Germinal center (tissue), 1 donor: Measurements from ENCODE around the gene PLCB2.

Experiments
- DNase-seq: peaks from one replicate; pipeline ENCODE4 v3.0.0; 2012; ENCODE audit warnings: mixed read lengths, low spot score

The PLCB2 gene

DNA sequence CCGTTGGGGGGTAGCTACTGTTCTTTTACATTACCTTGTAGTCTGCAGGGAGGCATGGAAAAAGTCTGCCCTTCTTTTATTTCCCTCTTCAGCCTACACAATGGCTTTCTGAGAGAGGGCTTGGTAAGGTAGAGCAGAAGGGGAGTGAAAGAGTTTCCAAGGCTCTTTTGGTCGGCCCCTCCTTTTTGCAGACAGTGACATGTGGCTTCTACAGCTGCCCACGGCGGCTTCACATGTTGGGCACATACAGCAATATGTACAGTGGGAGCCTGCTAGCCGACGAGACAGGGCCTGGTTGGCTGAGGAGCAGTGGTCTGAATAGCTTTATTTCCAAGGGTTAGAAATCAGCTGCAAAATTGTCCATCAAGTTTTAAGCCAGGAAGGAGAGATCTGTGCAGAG is 19.7 kb upstream of the PLCB2 start:
- DNase-seq, result no peak

DNA sequence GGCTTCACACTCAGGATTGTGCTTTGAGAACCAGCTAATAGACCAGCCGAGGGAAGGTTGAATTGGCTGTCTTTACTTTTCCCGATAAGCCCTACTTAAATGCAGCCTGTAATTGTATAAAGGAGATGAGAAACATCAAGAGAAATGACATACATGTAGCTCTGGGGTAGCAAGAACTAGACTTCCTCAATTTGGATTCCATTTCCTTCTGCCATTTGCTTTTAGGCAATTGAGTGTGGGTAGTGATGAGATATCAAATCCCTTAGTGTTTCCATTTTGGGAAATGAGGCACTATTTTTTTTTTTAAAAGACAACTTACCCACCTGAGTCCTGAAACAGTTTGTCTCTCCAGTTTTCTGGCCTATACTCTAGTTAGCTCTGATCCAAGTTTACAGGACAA is 18.0 kb upstream of the PLCB2 start:
- no peak for DNase-seq

GRCh38 chr15:40325188-40325587 is 17.5 kb upstream of the PLCB2 start:
- DNase-seq, result no peak

DNA sequence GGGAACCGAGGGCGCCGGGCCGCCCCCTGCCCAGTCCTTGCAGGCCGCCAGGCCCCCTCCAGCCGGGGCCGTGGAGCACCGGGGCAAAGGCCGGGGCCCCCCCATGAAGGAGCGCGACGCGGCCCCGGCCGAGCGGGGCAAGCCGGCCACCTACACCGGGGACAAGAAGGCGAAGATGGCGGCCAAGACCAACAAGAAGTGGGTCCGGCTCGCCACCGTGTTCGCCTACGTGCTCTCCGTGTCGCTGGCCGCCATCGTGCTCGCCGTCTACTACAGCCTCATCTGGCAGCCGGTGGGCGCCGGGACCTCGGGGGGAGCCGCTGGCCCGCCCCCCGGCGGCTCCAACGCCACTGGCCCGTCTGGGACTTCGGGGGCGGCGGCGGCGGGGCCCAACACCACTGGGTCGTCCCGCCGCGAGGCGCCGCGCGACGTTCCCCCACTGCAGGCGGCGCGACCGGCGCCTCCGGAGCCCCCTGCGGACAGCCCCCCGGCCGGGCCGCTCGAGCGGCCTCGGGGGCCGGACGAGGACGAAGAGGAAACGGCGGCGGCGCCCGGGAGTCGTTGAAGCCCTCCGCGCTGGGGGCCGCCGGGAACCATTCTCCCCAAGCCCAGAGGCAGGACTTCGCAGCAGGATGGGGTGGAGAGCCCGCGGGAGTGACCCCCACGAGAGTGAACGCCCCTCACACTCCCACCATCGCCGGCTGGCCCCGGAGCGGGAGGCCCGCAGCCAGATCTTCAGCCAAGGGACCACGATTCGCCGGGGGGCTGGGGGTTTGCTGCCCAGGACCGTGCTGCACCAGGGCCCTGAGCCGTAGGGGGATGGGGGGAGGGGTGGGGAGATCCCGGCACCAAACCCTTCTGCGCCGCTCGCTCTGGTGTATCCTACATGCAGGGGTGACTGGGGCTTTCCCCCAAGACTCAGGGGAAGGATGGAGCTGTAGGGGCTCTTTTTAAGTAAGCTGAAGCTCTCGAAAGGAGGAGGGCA is 16.5 kb upstream of the PLCB2 start:
- DNase-seq, result peak; percentile 34

DNA sequence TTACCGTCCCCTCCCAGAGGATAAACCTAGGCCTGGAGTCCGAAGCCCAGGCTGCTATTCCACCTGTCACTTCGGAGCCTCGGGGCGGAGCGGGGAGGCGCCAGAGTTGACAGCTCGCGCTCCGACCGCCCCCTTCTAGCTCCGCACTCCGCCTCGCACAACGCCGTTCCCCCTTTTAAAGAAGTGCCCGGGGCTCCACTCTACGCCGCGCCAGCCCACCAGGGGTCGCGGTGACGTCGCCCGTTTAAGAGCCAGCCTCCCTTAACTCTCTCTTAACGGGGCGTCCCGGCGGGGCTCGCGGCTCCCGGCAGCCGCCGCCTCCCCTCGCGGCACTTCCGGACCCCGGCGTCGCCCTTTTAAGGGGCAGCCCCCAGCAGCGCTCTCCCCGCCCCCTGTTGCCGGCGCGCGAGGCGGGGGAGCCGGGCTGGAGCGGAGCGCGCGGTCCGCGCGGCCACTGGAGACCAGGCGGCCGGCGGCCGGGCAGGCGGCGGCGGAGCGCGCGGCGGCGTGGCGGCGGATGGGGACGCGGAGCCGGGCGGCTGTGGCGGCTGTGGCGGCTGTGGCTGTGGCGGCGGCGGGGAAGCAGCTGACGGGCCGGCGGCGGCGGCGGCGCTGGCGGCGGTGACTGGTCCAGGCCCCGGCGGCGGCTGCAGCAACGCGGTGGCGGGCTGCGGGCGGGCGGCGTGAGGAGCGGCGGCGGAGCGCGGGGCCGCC is 15.7 kb upstream of the PLCB2 start, which contains the start of gene INAFM2:
TSS of gene INAFM2 (plus strand) at position 454 of the 714 bp plus-strand sequence. CDS start 364 bp downstream, outside the sequence.
- peak; percentile 95 for DNase-seq

GRCh38 chr15:40322531-40323238 is 14.9 kb upstream of the PLCB2 start:
- no peak for DNase-seq

- DNase-seq, result peak; percentile 78
Observed at GRCh38 chr15:40320931-40321371, 13.2 kb upstream of the PLCB2 start.

DNA sequence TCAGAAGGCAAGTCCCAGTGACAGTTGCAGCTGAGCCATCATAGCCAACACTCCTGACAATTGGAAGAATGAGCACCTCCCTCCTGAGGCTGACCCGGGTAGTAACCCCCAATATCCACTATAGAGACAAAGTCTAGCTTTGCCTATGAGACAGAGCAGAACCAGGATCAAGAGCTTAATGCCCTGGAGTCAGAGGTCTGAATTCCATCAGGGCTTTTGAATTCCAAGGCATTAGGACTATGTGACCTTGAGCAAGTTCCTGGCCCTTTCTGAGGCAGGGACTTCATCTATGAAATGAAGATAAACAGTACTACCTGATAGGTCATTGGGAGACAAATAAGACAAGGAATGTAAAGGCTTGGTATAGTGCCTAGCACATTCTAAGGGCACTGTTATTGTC is 12.7 kb upstream of the PLCB2 start:
- DNase-seq, result no peak

GRCh38 chr15:40317580-40317979 is 9.8 kb upstream of the PLCB2 start:
- no peak for DNase-seq

DNA sequence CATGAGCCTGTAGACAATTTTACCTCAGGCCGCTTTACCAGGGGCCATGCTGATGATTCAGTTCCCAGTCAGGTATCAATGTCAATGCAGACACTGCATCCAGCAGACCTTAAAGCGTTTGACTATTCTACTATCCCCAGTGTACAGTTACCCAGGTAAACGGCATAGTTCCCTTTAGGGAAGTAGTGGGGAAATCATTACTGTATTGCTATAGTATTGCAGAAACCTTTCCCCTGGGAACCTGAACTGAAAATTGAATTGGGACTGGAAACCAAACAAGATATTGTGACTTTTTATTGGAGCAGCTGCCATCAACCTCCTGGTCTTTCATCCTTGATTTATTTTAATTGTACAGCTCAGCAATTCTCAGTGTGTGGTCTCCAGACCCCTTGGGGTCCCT is 9.2 kb upstream of the PLCB2 start:
- no peak for DNase-seq

GRCh38 chr15:40314723-40315276 is 7.1 kb upstream of the PLCB2 start:
- no peak for DNase-seq

DNA sequence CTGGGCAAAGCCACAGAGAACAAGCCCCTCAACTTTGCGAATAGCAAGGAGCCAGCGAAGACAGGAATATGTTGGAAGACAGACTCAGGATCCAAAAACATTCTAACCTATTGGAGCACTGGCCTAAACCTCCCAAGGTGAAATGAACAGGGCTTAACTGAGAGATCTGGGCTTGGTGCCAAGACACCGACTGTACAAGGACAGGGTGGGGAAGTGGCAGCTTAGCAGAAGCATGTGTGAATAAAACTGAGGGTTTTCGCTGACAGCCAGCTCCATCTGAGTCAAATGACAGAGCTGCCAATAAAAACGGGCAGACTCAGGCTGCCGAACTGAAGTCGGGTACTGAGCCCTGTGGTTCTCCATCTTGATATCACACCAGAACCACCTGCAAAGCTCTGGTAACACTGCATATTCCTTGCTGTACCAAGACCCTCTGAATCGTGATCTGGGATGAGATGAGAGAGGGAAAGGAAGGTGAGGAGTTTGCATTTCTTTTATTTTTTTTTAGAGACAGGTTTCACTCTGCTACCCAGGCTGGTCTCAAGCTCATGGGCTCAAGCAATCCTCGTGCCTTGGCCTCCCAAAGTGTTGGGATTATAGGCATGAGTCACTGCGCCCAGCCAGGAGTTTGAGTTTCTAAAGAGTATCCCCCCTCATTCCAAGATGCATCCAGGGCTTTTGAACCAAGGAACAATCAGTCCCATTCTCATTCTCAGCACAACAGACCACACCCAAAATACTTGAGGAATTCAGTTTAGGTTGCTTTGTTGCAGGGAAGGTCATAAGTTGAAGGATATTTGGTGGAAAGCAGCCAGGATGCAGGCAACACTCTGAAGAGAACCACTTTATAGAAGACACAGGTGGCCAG is 6.0 kb upstream of the PLCB2 start:
- no peak for DNase-seq

DNA sequence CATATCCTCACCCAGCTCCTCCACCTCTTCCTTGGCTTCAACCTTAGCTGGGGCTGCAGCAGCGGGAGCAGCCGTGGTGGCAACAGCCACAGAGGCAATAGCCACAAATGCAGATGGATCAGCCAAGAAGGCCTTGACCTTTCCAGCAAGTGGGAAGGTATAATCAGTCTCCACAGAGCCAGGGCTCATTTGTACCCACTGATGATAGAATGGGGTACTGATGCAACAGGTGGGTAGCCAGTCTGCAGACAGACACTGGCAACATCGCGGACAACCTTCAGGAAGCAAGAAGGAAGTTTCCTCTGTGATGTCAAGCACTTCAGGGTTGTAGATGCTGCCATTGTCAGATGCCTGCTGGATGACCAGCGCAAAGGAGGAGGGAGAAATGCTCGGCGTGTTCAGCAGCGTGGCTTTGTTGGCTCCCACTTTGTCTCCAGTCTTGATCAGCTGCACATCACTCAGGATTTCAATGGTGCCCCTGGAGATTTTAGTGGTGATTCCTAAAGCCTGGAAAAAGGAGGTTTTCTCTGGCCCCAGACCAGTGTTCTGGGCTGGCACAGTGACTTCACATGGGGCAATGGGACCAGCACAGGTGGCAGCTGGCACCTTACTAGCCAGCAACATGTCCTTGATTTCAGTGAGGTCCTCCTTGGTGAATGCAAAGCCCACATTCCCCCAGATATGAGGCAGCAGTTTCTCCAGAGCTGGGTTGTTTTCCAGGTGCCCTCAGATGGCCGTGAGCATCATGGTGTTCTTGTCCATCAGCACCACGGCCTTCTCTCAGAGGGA is 4.8 kb upstream of the PLCB2 start:
- no peak for DNase-seq

GRCh38 chr15:40310993-40311392 is 3.3 kb upstream of the PLCB2 start:
- no peak for DNase-seq

DNA sequence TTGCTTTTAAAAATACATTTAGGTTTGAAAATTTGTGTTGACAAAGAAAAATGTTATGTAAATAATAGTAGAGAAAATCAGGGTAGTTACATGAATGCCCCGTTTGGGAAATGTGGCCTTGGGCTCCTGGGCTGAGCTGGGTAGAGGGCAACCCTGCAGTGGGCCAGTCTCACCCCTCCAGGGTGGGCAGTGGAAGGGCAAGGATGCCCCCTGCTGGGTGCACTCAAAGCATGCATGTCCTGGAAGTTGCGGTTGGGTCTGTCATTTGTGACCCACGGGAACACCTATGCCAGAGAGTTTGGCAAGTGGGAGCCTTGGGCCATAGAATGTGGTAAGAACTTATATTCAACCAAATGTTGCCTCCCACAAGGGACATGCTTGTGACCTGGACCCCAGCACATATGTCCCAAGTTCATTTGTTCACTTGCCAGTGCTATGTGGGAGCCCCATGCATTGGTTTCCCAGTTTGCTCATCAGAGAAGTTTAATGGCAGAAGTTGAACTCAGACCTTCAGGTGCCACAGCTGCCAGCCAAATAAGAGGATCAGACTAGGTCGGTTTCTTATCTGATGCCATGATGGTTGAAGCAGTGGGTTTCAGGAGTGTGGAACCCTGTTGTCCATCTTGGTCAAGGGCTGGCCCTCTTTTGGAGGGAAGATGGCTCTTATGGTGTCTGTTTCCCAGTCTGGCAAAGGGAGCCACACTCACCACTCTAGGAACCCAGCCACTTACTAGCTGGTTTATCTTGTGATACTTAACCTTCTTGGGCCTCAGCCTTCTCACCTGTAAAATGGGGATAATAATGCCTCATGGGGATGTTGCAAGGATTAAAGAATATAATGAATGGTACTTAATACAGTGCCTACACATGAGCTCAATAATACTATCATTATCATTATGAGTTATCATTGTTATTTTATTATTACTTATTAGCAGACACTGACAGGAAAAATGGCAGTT is 2.5 kb upstream of the PLCB2 start:
- DNase-seq, result peak; percentile 59

DNA sequence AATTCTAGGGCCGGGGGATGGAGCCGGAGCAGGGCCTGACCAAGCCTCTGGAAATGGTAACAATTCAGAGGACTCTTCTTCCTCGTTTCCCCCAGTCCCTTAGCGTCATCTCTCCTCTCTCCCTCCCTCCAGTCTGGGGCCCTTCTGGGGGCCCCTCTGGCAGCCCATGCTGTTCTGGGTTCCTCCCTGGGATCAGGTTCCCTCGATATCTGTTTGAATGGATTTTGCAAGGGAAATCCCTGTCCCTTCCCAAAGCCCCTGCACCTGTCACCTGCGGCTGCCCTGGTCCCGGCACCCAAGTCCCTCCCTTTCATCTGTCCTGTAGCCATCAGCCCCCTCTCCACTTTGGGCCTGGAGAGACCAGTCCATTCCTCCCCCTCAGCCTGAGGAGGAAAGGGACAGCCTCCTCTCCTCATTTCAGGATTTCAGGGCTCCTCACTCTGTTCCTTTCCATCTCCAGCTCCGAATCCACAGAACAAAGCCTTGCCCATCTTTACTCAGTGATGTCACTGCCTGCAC is 1.7 kb upstream of the PLCB2 start:
- no peak for DNase-seq

GRCh38 chr15:40306908-40307307 is 827 bp downstream of the PLCB2 start:
- no peak for DNase-seq

DNA sequence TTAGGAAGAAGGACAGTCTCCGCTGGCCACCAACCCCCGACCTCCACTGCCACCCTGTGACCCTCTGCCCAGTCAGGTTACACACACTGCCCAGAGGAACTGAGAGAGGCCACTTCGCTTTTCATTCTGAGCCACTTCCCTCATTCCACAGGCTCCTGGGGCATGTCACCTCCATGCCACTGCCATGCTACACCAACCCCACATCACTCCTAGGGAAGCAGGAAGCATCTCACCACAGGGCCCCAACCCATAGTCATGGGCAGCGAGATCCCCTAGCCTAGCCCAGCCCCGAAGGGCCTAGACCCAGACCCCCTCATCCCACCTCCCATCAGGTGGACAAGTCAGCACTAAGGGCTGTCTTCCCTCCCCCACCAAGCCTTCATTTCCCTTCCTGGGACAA is 1.4 kb downstream of the PLCB2 start:
- DNase-seq, result no peak

GRCh38 chr15:40305281-40305680 is 2.5 kb downstream of the PLCB2 start:
- DNase-seq, result no peak
